Stimulated activated CD4-positive, alpha-beta T cell treated with anti-CD3 and anti-CD28 coated beads, Interleukin-4, amount 100 ng/mL, for 48 hours (primary cell): ENCODE data around the gene PTP4A2.

Source experiments
- DNase-seq, 2 donors: peaks; one replicate each; pipeline ENCODE4 v3.0.0-alpha.2; 2020; ENCODE audit warnings: low read depth in 2 of 2

The PTP4A2 gene

GRCh38 chr1:31938184-31938975 lies at the start of gene PTP4A2:
Gene PTP4A2 (minus strand): TSS chr1:31938368. CDS start chr1:31919065, 19,303 bp downstream.
- peak; percentile 75 to 86 for DNase-seq

- DNase-seq: no peak
Measured at GRCh38 chr1:31987135-31987619, 49.0 kb upstream of the PTP4A2 start.

- no peak for DNase-seq
Measured at GRCh38 chr1:31985430-31985829, 47.3 kb upstream of the PTP4A2 start.

GRCh38 chr1:31984419-31985347 lies 46.5 kb upstream of the PTP4A2 start:
- peak; percentile 22 to 27 for DNase-seq

GRCh38 chr1:31981972-31982371 lies 43.8 kb upstream of the PTP4A2 start:
- no peak for DNase-seq

GRCh38 chr1:31981456-31981839 lies 43.3 kb upstream of the PTP4A2 start:
- no peak for DNase-seq

GRCh38 chr1:31980835-31981455 lies 42.8 kb upstream of the PTP4A2 start:
- no peak for DNase-seq

- no peak for DNase-seq
Measured at GRCh38 chr1:31978843-31979400, 40.8 kb upstream of the PTP4A2 start.

GRCh38 chr1:31977385-31978131 lies 39.4 kb upstream of the PTP4A2 start:
- DNase-seq: no peak

GRCh38 chr1:31976401-31976800 lies 38.2 kb upstream of the PTP4A2 start:
- DNase-seq: no peak

GRCh38 chr1:31970873-31971272 lies 32.7 kb upstream of the PTP4A2 start:
- no peak for DNase-seq

GRCh38 chr1:31961536-31961935 lies 23.4 kb upstream of the PTP4A2 start:
- no peak for DNase-seq

- DNase-seq: no peak
Measured at GRCh38 chr1:31959521-31960340, 21.6 kb upstream of the PTP4A2 start.

- DNase-seq: peak in 1 of 2 donors; percentile 67
Measured at GRCh38 chr1:31957701-31958674, 19.8 kb upstream of the PTP4A2 start.

- peak; percentile 70 to 81 for DNase-seq
Measured at GRCh38 chr1:31955917-31956736, 18.0 kb upstream of the PTP4A2 start.

GRCh38 chr1:31954607-31955283 lies 16.6 kb upstream of the PTP4A2 start:
- DNase-seq: no peak

GRCh38 chr1:31952825-31953220 lies 14.7 kb upstream of the PTP4A2 start:
- no peak for DNase-seq
